SIG-M5 treated with dmso at 0.1 percent for 504 hours (cell line): ENCODE measurements around the gene REM2.
A peak's percentile ranks its signal among the peaks of the same experiment; 100 is the strongest.

Experiments
- DNase-seq: peaks from one replicate; lab custom pipeline; 2025; ENCODE audit not compliant: unreplicated experiment; lab: John Stamatoyannopoulos, UW

Gene REM2

GRCh38 chr14:22872033-22872832, 10.8 kb upstream of the REM2 start:
- DNase-seq: peak; percentile 65

GRCh38 chr14:22872833-22873520, 10.0 kb upstream of the REM2 start:
- DNase-seq: no peak

- no peak for DNase-seq
These were observed 7.8 kb upstream of the REM2 start for GRCh38 chr14:22875003-22875747.

GRCh38 chr14:22875748-22876319, 7.2 kb upstream of the REM2 start:
- no peak for DNase-seq

GRCh38 chr14:22877000-22877501, 6.0 kb upstream of the REM2 start:
- no peak for DNase-seq

- DNase-seq: no peak
These were observed 4.5 kb upstream of the REM2 start for GRCh38 chr14:22878271-22879246.

- DNase-seq: no peak
These were observed 958 bp upstream of the REM2 start for GRCh38 chr14:22882064-22882463.

- DNase-seq: no peak
These were observed 371 bp upstream of the REM2 start for GRCh38 chr14:22882529-22883172.

GRCh38 chr14:22884076-22884737, 1.2 kb downstream of the REM2 start:
- no peak for DNase-seq

GRCh38 chr14:22884738-22885523, 1.9 kb downstream of the REM2 start:
- DNase-seq: no peak

GRCh38 chr14:22885975-22886374, 3.0 kb downstream of the REM2 start:
- no peak for DNase-seq

- DNase-seq: no peak
These were observed 3.7 kb downstream of the REM2 start for GRCh38 chr14:22886500-22887259.

GRCh38 chr14:22887260-22887989, 4.4 kb downstream of the REM2 start:
- DNase-seq: peak; percentile 50

GRCh38 chr14:22887990-22888378, 5.0 kb downstream of the REM2 start:
- no peak for DNase-seq

- DNase-seq: no peak
These were observed 5.6 kb downstream of the REM2 start for GRCh38 chr14:22888662-22889061.

- no peak for DNase-seq
These were observed 7.4 kb downstream of the REM2 start for GRCh38 chr14:22890416-22890815.

GRCh38 chr14:22892488-22892887, 9.5 kb downstream of the REM2 start:
- no peak for DNase-seq
